Ishikawa (cell line): ENCODE results near the gene SETD7.
A peak's percentile ranks its signal among the peaks of the same experiment; 100 is the strongest.

Experiments
- CEBPB ChIP-seq: IDR thresholded peaks from 2 replicates; pipeline ENCODE4 v1.6.1; 2012
- CREB1 ChIP-seq: IDR thresholded peaks from 2 replicates; pipeline ENCODE4 v1.6.1; 2012; ENCODE audit warnings: low read depth
- EGR1 ChIP-seq: IDR thresholded peaks from 2 replicates; pipeline ENCODE4 v1.6.1; 2012
- EP300 ChIP-seq: IDR thresholded peaks from 2 replicates; pipeline ENCODE4 v1.6.1; 2012; ENCODE audit warnings: borderline replicate concordance
- FOXM1 ChIP-seq: IDR thresholded peaks from 2 replicates; pipeline ENCODE4 v1.6.1; 2012; ENCODE audit warnings: low read depth, borderline replicate concordance
- MAX ChIP-seq: IDR thresholded peaks from 2 replicates; pipeline ENCODE4 v1.6.1; 2012
- NFIC ChIP-seq: IDR thresholded peaks from 2 replicates; pipeline ENCODE4 v1.6.1; 2012
- RAD21 ChIP-seq: IDR thresholded peaks from 2 replicates; pipeline ENCODE4 v1.6.1; 2012; ENCODE audit warnings: low read depth
- REST ChIP-seq: IDR thresholded peaks from 2 replicates; pipeline ENCODE4 v1.6.1; 2012; ENCODE audit warnings: low read depth, mild to moderate bottlenecking
- TAF1 ChIP-seq: IDR thresholded peaks from 2 replicates; pipeline ENCODE4 v1.6.1; 2012; ENCODE audit warnings: low read depth, mild to moderate bottlenecking
- TCF12 ChIP-seq: IDR thresholded peaks from 2 replicates; pipeline ENCODE4 v1.6.1; 2012; ENCODE audit warnings: low read depth
- TEAD4 ChIP-seq: IDR thresholded peaks from 2 replicates; pipeline ENCODE4 v1.6.1; 2012
- USF1 ChIP-seq: IDR thresholded peaks from 2 replicates; pipeline ENCODE4 v1.6.1; 2012
- YY1 ChIP-seq: IDR thresholded peaks from 2 replicates; pipeline ENCODE4 v1.6.1; 2012; ENCODE audit warnings: low read depth
- ZBTB7A ChIP-seq: IDR thresholded peaks from 2 replicates; pipeline ENCODE4 v1.6.1; 2012; ENCODE audit warnings: low read depth

The SETD7 gene

GRCh38 chr4:139599594-139600374 lies 43.8 kb upstream of the SETD7 start:
- TF ChIP-seq REST (no peak), TEAD4 (0 out of 2 replicates have a peak, but pooled peaks have one; percentile 33)

GRCh38 chr4:139599076-139599475 lies 43.1 kb upstream of the SETD7 start:
- TF ChIP-seq TCF12 (no peak), EP300 (no peak), TEAD4 (no peak), YY1 (no peak), NFIC (no peak), REST (no peak), EGR1 (no peak), ZBTB7A (no peak), USF1 (no peak), FOXM1 (no peak), MAX (no peak), RAD21 (no peak), CREB1 (no peak), CEBPB (no peak), TAF1 (no peak)

- TF ChIP-seq TCF12 (no peak), CREB1 (no peak), MAX (no peak), NFIC (no peak), CEBPB (no peak), YY1 (no peak), REST (no peak), USF1 (no peak), EP300 (no peak), EGR1 (no peak), ZBTB7A (no peak)
Observed at GRCh38 chr4:139596684-139597279, 40.8 kb upstream of the SETD7 start.

GRCh38 chr4:139596034-139596683 lies 40.1 kb upstream of the SETD7 start:
- no peak for TF ChIP-seq TCF12
- TF ChIP-seq YY1: no peak
- no peak for TF ChIP-seq CEBPB
- no peak for TF ChIP-seq REST
